GM19324 (cell line): ENCODE measurements around the gene SHISAL1.

Source experiments
- ATAC-seq: cut with Tn5 transposase; IDR thresholded peaks from one replicate; pipeline ENCODE4 v1.9.1; 2021; ENCODE audit warnings: mild to moderate bottlenecking, moderate library complexity; ENCODE audit not compliant: unreplicated experiment, low FRiP score

The SHISAL1 gene

DNA sequence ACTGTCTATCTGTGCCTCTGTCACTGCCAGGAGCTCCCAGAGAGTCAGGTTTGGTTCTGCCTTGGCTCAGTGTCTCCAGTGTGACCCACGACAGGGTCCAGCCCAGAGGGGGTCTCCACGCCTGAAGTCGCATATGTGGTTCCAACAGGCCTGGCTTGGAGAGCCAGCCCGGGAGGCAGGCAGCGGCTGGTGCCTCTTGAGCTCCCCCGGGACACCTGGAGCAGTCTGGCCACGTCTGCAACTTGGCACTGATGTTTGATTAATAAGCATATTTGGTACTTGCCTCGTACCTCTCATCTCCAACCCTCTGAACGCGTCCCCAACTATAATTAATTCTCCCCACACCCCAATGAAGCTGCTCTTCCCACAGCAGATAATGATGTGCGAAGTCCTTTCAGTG lies 31.7 kb upstream of the SHISAL1 start:
- no peak for ATAC-seq

DNA sequence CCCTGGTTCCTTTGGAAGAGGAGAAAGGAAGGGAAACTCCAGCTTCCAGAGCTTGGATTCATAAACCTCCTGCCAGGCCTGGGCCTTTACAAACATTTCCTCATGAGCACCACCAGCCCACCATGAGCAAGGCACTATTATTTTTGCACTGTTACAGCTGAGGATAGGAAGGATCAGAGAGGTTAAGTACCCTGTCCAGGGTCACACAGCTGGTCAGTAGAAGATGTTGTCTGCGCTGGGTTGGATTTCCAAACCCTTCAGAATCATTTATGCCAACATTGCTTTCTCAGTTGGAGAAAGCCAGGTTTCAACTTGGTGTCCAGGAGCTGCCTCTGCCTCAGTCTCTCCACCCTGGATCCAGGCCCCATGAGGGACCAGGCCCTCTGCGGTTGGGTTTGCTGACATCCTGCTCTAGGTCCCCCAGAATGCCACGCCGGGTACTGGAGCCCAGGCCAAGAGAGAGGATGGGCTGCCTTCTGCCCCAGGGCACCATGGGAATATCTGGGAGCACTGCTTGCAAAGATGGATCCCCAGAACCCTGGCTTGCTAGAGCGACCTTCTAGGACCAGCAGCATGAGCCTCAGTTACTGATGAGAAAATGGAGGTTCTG lies 29.7 kb upstream of the SHISAL1 start:
- ATAC-seq = no peak

DNA sequence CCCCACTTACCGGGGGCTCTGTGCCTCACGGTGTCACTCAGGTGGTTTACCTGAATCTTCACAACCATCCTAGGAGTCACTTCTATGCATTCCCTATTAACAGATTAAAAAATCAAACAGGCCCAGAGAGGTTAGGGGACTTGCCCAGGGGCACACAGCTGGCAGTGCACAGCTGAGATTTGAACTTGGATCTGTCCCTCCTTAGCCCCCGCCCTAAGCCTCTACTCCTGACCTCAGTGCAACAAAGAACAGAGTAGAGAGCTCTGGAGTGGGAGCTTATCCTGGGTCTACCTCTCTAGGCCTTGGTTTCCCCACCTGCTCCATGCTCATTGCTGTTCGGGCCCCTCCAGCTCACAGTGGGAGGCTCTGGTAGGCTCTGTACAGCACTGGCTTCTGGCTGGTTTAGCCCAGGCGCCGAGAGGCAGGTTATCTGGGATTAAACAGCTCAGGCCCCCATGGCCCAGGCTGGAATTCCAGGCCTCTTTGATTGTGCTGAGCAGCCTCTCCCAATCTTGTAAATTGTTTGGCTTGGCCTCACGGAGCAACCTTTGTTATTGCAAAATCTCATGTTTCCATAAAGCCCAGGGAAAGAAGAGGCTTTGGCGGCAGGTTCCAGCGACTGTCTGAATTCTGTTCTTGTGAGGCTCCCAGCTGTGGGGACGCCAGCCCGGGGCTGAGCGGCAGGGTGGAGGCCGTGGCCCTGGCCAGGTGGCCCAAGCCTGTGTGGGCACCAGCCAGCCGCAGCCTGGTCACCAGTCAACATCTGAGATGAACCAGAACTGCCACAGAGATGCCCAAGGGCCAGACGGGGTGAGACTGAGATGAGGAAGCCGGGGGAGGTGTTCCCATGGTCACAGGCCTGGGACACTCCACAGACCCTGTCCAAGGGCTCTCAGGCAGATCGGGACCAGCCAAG lies 28.9 kb upstream of the SHISAL1 start:
- ATAC-seq = no peak

DNA sequence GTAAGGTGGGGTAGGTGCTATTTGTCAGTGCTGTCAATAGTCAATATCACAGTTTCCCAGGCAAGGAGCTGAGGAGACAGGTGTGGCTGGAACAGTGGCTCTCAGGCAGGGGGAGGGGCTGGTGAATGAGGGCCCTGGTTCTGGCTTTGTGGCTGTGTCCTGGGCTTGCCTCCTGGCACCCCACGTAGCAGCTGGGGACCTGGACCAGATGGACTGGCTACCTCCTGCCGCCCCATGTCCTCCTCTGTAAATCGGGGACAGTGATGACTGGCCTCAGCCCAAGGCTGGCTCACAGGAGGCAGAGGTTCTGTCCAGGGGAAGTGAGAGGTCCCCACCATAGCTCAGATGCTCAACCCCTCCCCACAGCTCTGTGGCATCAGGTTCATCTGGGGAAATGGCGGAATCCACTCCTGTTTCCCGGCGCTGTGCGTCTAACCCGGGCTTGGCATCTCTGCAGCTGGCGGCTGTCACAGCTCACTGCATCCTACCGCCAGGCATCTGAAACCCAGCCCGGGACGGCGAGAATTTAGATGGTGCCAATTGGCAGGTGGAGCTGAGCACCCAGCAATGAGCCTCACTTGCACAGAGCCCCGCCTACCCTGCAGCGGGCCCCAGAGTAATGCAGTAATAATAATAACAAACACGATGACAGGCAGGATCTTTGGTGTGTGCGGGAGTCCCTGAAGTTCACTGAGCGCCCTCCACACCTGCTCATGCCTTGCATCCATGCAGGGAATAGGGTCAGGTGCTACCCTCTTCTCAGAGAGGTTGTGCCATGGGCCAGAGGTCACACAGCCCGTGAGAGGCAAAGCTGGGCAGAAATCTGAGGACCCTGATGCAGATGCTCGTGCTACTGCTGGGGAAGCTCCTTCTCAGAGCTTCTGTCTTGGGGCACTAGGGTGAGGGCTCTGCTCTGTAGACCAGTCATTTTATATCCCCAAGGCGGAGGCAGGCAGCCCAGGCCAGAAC lies 27.8 kb upstream of the SHISAL1 start:
- no peak for ATAC-seq

DNA sequence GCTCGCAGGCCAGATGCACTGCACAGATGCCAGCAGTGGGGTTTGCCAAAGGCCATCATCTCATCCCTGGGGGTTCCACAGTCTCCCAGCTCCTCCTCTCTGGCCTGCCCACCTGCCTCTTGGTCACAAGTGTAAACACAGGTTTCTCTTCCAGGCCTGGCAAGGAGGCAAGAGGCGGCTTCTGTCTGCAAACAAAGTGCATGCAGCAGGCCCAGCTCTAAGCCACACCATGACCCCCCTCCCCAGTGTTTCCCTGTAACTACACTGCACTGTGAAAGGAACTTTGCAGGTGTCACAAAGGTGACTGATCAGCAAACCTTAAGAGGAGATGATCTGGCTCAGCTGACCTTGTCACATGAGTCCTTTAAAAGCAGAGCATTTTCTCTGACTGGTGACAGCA lies 26.2 kb upstream of the SHISAL1 start:
- no peak for ATAC-seq

- no peak for ATAC-seq
Measured at GRCh38 chr22:44338177-44338810, 25.5 kb upstream of the SHISAL1 start.

- no peak for ATAC-seq
Measured at GRCh38 chr22:44337678-44338004, 24.9 kb upstream of the SHISAL1 start.

- ATAC-seq = no peak
Measured at GRCh38 chr22:44336962-44337677, 24.4 kb upstream of the SHISAL1 start.

- no peak for ATAC-seq
Measured at GRCh38 chr22:44335903-44336803, 23.4 kb upstream of the SHISAL1 start.

DNA sequence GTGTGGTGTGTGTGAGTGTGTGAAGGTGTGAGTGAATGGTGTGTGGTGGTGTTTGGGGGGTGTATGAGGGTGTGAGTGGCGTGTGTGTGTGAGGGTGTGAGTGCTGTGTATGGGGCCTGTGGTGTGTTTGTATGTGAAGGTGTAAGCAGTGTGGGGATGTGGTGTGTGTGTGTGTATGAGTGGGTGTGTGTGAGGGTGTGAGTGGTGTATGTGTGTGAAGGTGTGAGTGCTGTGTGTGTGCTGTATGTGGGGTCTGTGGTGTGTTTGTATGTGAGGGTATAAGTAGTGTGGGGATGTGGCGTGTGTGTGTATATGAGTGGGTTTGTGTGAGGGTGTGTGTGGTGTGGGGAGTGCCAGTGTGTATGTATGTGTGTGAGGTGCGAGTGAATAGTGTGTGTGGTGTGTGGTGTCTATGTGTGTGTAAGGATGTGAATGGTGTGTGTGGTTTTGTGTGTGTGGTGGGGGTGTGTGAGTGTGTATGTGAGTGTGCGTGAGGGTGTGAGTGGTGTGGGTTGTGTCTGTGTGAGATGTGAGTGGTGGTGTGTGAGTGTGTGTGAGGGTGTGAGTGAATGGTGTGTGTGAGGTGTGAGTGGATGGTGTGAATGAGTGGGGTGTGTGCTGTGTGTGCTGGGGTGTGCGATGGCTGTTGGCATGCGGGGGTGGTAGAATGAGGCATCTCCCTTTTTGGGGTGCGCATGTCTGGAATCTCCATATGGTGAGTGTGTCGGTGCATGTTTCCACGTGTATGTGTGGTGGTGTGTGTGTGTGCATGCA lies 22.5 kb upstream of the SHISAL1 start:
- no peak for ATAC-seq

GRCh38 chr22:44333847-44334635 lies 21.3 kb upstream of the SHISAL1 start:
- ATAC-seq = no peak

GRCh38 chr22:44332946-44333345 lies 20.2 kb upstream of the SHISAL1 start:
- no peak for ATAC-seq

- ATAC-seq = no peak
Measured at GRCh38 chr22:44331881-44332714, 19.3 kb upstream of the SHISAL1 start.

- no peak for ATAC-seq
Measured at GRCh38 chr22:44330744-44331660, 18.3 kb upstream of the SHISAL1 start.

DNA sequence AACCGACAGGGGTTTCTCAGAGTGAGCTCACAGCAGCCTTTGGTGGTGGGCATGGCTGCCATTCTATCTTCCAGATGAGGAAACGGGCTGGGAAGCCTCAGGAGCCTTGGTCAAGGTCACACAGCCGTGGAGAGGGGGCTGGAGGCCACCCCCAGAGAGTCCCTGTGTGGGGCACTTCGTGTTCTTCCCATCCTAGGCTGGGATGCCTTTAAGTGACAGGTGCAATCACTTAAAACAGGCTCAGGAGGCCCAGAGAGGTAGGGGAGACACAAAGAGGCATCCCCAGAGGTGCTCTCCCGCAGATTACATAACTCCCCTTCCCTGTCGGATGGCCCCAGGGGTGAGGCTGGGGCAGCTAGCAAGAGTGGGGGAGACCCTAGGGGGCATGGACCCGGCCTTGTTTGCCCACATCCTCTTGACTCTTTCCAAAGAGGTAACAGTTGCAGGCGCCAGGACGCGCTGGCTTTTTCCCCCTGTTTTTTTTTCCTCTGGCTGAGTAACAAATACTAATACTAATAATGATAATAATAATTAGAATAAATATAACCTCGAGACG lies 17.5 kb upstream of the SHISAL1 start:
- no peak for ATAC-seq
